GM23338 (cell line): Measurements from ENCODE around the gene FDXACB1. TPM values are rescaled to one million over a fixed set of nuclear protein-coding genes. Genes with fewer than 3 reads are reported as not detected.

Source experiments
- ATAC-seq: fragments of 200-7000 bp; cut with Tn5 transposase; 3 replicates; pipeline ENCODE4 v1.9.1; 2020
- DNase-seq: peaks from one replicate; pipeline ENCODE4 v3.0.0-alpha.2; 2015; ENCODE audit warnings: low spot score
- H2AFZ ChIP-seq: fragments of 200-600 bp; sonication (generic); 2 replicates; pipeline ENCODE4 v1.8.0; 2016; ENCODE audit warnings: antibody characterized with exemption, mild to moderate bottlenecking, moderate library complexity
- H3F3A ChIP-seq: fragments of 200-600 bp; sonication (generic); replicated peaks from 2 replicates; pipeline ENCODE4 v1.8.0; 2017; ENCODE audit warnings: antibody characterized with exemption, mixed run types, low read depth
- H3K27ac ChIP-seq: fragments of 200-600 bp; sonication (generic); 2 replicates; pipeline ENCODE4 v1.6.1; 2016; ENCODE audit warnings: low read depth
- H3K27me3 ChIP-seq: fragments of 200-600 bp; sonication (generic); 2 replicates; pipeline ENCODE4 v1.8.0; 2016; ENCODE audit warnings: mild to moderate bottlenecking, mixed run types, moderate library complexity; ENCODE audit not compliant: insufficient read depth
- H3K36me3 ChIP-seq: fragments of 200-600 bp; sonication (generic); 2 replicates; pipeline ENCODE4 v1.8.0; 2016; ENCODE audit warnings: mild to moderate bottlenecking; ENCODE audit not compliant: insufficient read depth
- H3K4me1 ChIP-seq: fragments of 200-600 bp; sonication (generic); 2 replicates; pipeline ENCODE4 v1.8.0; 2016; ENCODE audit warnings: mild to moderate bottlenecking, moderate library complexity; ENCODE audit not compliant: insufficient read depth
- H3K4me2 ChIP-seq: fragments of 200-600 bp; sonication (generic); 2 replicates; pipeline ENCODE4 v1.7.1; 2017; ENCODE audit warnings: mixed run types
- H3K4me3 ChIP-seq: fragments of 200-600 bp; sonication (generic); 2 replicates; pipeline ENCODE4 v1.6.1; 2016; ENCODE audit warnings: mixed run types
- H3K79me2 ChIP-seq: fragments of 200-600 bp; sonication (generic); replicated peaks from 2 replicates; pipeline ENCODE4 v1.8.0; 2017; ENCODE audit warnings: mild to moderate bottlenecking; ENCODE audit not compliant: insufficient read depth
- H3K9me2 ChIP-seq: fragments of 200-600 bp; sonication (generic); 2 replicates; pipeline ENCODE4 v1.8.0; 2017; ENCODE audit not compliant: insufficient read depth
- H4K20me1 ChIP-seq: fragments of 200-600 bp; sonication (generic); replicated peaks from 2 replicates; pipeline ENCODE4 v1.8.0; 2017; ENCODE audit warnings: mild to moderate bottlenecking; ENCODE audit not compliant: insufficient read depth
- H3K27ac Mint-ChIP-seq: 2 replicates; pipeline ENCODE4 v1.8.0; 2020; ENCODE audit warnings: inconsistent platforms, mild to moderate bottlenecking, moderate library complexity, mixed read lengths
- H3K27me3 Mint-ChIP-seq: 3 replicates; pipeline ENCODE4 v1.8.0; 2022; ENCODE audit warnings: low read depth, mild to moderate bottlenecking, moderate library complexity, mixed read lengths, inconsistent platforms; ENCODE audit not compliant: insufficient read depth, poor library complexity
- H3K36me3 Mint-ChIP-seq: 3 replicates; pipeline ENCODE4 v1.8.0; 2021; ENCODE audit warnings: low read depth, mild to moderate bottlenecking, inconsistent platforms, moderate library complexity, mixed read lengths
- H3K4me1 Mint-ChIP-seq: 3 replicates; pipeline ENCODE4 v1.8.0; 2020; ENCODE audit warnings: mild to moderate bottlenecking, inconsistent platforms, mixed read lengths
- H3K4me3 Mint-ChIP-seq: 3 replicates; pipeline ENCODE4 v1.8.0; 2021; ENCODE audit warnings: moderate library complexity, mild to moderate bottlenecking, inconsistent platforms, mixed read lengths
- H3K9me3 Mint-ChIP-seq: 3 replicates; pipeline ENCODE4 v1.8.0; 2020; ENCODE audit warnings: moderate library complexity, mild to moderate bottlenecking, inconsistent platforms, mixed read lengths
- CREB1 ChIP-seq: fragments of 250-450 bp; sonication (Bioruptor Pico); IDR thresholded peaks from 2 replicates; pipeline ENCODE4 v1.5.0; 2020; ENCODE audit warnings: low read depth, mild to moderate bottlenecking, moderate library complexity
- ETS1 ChIP-seq: IDR thresholded peaks from 2 replicates; pipeline ENCODE4 v1.6.1; 2016; ENCODE audit warnings: antibody characterized with exemption
- EZH2phosphoT487 ChIP-seq: fragments of 200-600 bp; sonication (generic); IDR thresholded peaks from one replicate; pipeline ENCODE4 v1.8.1; 2018; ENCODE audit warnings: antibody characterized with exemption; ENCODE audit not compliant: unreplicated experiment
- NANOG ChIP-seq: IDR thresholded peaks from 2 replicates; pipeline ENCODE4 v1.6.1; 2016; ENCODE audit warnings: antibody characterized with exemption, borderline replicate concordance
- POLR2AphosphoS5 ChIP-seq: IDR thresholded peaks from 2 replicates; pipeline ENCODE4 v1.6.1; 2016; ENCODE audit warnings: antibody characterized with exemption, low read depth
- REST ChIP-seq: IDR thresholded peaks from one replicate; pipeline ENCODE4 v1.6.1; 2018; ENCODE audit warnings: antibody characterized with exemption; ENCODE audit not compliant: unreplicated experiment
- STAT1 ChIP-seq: IDR thresholded peaks from one replicate; pipeline ENCODE4 v1.6.1; 2016; ENCODE audit warnings: antibody characterized with exemption; ENCODE audit not compliant: unreplicated experiment
- ZNF114 ChIP-seq: fragments of 250-450 bp; sonication (Bioruptor Pico); IDR thresholded peaks from 2 replicates; pipeline ENCODE4 v1.5.0; 2020; ENCODE audit warnings: mild to moderate bottlenecking, moderate library complexity
- ZNF331 ChIP-seq: fragments of 250-450 bp; sonication (Bioruptor Pico); IDR thresholded peaks from 2 replicates; pipeline ENCODE4 v1.5.0; 2020; ENCODE audit warnings: low read depth, mild to moderate bottlenecking, moderate library complexity
- polyA plus RNA-seq: library from polyadenylated mRNA; unstranded; fragments of >200 nt; fragmentation: Nextera tagmentation; extraction: Ambion mirVana; gene quantifications from 2 replicates; pipeline ENCODE4 v1.2.1, GENCODE V29; 2016
- total RNA-seq: library from RNA; depleted of rRNA; stranded (reverse); fragments of >200 nt; shearing (Covaris generic); gene quantifications from 2 replicates; pipeline ENCODE4 v1.2.3, GENCODE V29; 2014
- TF ChIP-seq, protein P1 (sequence below): fragments of 250-450 bp; sonication (Bioruptor Pico); IDR thresholded peaks from 2 replicates; pipeline ENCODE4 v1.5.0; 2020; ENCODE audit warnings: mild to moderate bottlenecking, moderate library complexity
- TF ChIP-seq, protein P2 (sequence below), 2 experiments: fragments of 200-600 bp in 1 of 2; sonication (generic) in 1 of 2; conservative IDR thresholded peaks; 2 replicates each; pipeline versions ENCODE4 v1.5.1 to v1.6.1; 2016 to 2017; ENCODE audit warnings: antibody characterized with exemption in 2 of 2, low read depth in 2 of 2, mild to moderate bottlenecking in 2 of 2, moderate library complexity in 1 of 2

The FDXACB1 gene
- total and polyA plus RNA-seq, 2 experiments from 2014 or later, result 1.6 to 2.4 TPM

DNA sequence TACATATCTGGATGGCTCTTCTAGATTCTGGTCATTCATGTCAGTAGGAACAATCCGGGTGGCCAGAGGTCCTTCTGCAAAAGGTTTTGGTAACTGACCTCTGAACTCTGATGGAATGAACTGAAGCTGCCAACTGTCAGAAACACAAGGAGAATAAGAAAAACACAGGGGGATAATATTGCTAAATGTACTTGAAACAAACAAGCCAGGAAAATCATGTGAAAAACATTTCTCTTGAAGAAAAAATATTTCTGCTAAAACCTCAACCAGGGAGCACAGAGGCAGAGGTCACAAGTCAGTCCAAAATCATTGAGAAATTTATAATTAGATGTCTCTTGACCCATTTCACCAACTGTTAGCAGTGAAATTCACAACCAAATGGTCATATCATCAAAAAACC lies 42.8 kb downstream of the FDXACB1 start:
- Mint-ChIP-seq H3K36me3 (peaks cover 4% of the 10 kb centered on the region; the same call in 1 of the 3 replicates), H3K4me1 (peaks cover 12% of the 10 kb centered on the region; the same call in 2 of the 3 replicates), H3K9me3 (no peaks in the 10 kb centered on the region), H3K4me3 (no peak overlapping the region), H3K27me3 (no peaks in the 10 kb centered on the region), H3K27ac (no peak overlapping the region)
- no peak overlapping the region for H3K4me3 ChIP-seq
- H3K79me2 ChIP-seq, result no peaks in the 10 kb centered on the region
- TF ChIP-seq NANOG (no peak), ZNF331 (CRISPR knock-in tag) (no peak), ETS1 (no peak), CREB1 (no peak), ZNF114 (CRISPR knock-in tag) (no peak), REST (no peak), STAT1 (no peak), POLR2AphosphoS5 (no peak), EZH2phosphoT487 (no peak)
- TF ChIP-seq, protein P1, sequence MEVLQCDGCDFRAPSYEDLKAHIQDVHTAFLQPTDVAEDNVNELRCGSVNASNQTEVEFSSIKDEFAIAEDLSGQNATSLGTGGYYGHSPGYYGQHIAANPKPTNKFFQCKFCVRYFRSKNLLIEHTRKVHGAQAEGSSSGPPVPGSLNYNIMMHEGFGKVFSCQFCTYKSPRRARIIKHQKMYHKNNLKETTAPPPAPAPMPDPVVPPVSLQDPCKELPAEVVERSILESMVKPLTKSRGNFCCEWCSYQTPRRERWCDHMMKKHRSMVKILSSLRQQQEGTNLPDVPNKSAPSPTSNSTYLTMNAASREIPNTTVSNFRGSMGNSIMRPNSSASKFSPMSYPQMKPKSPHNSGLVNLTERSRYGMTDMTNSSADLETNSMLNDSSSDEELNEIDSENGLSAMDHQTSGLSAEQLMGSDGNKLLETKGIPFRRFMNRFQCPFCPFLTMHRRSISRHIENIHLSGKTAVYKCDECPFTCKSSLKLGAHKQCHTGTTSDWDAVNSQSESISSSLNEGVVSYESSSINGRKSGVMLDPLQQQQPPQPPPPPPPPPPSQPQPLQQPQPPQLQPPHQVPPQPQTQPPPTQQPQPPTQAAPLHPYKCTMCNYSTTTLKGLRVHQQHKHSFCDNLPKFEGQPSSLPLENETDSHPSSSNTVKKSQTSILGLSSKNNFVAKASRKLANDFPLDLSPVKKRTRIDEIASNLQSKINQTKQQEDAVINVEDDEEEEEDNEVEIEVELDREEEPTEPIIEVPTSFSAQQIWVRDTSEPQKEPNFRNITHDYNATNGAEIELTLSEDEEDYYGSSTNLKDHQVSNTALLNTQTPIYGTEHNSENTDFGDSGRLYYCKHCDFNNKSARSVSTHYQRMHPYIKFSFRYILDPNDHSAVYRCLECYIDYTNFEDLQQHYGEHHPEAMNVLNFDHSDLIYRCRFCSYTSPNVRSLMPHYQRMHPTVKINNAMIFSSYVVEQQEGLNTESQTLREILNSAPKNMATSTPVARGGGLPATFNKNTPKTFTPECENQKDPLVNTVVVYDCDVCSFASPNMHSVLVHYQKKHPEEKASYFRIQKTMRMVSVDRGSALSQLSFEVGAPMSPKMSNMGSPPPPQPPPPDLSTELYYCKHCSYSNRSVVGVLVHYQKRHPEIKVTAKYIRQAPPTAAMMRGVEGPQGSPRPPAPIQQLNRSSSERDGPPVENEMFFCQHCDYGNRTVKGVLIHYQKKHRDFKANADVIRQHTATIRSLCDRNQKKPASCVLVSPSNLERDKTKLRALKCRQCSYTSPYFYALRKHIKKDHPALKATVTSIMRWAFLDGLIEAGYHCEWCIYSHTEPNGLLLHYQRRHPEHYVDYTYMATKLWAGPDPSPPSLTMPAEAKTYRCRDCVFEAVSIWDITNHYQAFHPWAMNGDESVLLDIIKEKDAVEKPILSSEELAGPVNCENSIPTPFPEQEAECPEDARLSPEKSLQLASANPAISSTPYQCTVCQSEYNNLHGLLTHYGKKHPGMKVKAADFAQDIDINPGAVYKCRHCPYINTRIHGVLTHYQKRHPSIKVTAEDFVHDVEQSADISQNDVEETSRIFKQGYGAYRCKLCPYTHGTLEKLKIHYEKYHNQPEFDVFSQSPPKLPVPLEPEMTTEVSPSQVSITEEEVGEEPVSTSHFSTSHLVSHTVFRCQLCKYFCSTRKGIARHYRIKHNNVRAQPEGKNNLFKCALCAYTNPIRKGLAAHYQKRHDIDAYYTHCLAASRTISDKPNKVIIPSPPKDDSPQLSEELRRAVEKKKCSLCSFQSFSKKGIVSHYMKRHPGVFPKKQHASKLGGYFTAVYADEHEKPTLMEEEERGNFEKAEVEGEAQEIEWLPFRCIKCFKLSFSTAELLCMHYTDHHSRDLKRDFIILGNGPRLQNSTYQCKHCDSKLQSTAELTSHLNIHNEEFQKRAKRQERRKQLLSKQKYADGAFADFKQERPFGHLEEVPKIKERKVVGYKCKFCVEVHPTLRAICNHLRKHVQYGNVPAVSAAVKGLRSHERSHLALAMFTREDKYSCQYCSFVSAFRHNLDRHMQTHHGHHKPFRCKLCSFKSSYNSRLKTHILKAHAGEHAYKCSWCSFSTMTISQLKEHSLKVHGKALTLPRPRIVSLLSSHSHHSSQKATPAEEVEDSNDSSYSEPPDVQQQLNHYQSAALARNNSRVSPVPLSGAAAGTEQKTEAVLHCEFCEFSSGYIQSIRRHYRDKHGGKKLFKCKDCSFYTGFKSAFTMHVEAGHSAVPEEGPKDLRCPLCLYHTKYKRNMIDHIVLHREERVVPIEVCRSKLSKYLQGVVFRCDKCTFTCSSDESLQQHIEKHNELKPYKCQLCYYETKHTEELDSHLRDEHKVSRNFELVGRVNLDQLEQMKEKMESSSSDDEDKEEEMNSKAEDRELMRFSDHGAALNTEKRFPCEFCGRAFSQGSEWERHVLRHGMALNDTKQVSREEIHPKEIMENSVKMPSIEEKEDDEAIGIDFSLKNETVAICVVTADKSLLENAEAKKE, result no peak
- TF ChIP-seq, protein P2, sequence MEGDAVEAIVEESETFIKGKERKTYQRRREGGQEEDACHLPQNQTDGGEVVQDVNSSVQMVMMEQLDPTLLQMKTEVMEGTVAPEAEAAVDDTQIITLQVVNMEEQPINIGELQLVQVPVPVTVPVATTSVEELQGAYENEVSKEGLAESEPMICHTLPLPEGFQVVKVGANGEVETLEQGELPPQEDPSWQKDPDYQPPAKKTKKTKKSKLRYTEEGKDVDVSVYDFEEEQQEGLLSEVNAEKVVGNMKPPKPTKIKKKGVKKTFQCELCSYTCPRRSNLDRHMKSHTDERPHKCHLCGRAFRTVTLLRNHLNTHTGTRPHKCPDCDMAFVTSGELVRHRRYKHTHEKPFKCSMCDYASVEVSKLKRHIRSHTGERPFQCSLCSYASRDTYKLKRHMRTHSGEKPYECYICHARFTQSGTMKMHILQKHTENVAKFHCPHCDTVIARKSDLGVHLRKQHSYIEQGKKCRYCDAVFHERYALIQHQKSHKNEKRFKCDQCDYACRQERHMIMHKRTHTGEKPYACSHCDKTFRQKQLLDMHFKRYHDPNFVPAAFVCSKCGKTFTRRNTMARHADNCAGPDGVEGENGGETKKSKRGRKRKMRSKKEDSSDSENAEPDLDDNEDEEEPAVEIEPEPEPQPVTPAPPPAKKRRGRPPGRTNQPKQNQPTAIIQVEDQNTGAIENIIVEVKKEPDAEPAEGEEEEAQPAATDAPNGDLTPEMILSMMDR (conservative IDR thresholded peaks at IDR 0.05; ENCODE audit: low read depth in 2 of 2), result no peak
- H3K4me1 ChIP-seq, result peaks cover 5% of the 10 kb centered on the region; the same call in 1 of the 2 replicates
- no peak for ATAC-seq
- no peaks in the 10 kb centered on the region for H3K9me2 ChIP-seq
- no peaks in the 10 kb centered on the region for H3K36me3 ChIP-seq
- no peak for DNase-seq
- H3K27ac ChIP-seq, result no peak overlapping the region
- H4K20me1 ChIP-seq, result no peaks in the 10 kb centered on the region
- no peaks in the 10 kb centered on the region for H3F3A ChIP-seq
- H3K4me2 ChIP-seq, result no peak overlapping the region
- no peak overlapping the region for H2AFZ ChIP-seq
- H3K27me3 ChIP-seq, result no peaks in the 10 kb centered on the region
